ENCODE results near the gene ZNF669.

The ZNF669 gene

GRCh38 chr1:247060771-247061170 is 43.4 kb downstream of the ZNF669 start:
- DNase-seq (ENCODE audit: low read depth): no peak

- DNase-seq (ENCODE audit: low read depth): no peak
Measured at GRCh38 chr1:247056071-247056470, 48.1 kb downstream of the ZNF669 start.

- DNase-seq (ENCODE audit: low read depth): no peak
Measured at GRCh38 chr1:247054992-247055415, 49.2 kb downstream of the ZNF669 start.
